GM23338 (cell line): ENCODE results near the gene PAX5. TPM values are rescaled to one million over a fixed set of nuclear protein-coding genes. Genes with fewer than 3 reads are reported as not detected.

Source experiments
- ATAC-seq: fragments of 200-7000 bp; cut with Tn5 transposase; 3 replicates; pipeline ENCODE4 v1.9.1; 2020
- DNase-seq: peaks from one replicate; pipeline ENCODE4 v3.0.0-alpha.2; 2015; ENCODE audit warnings: low spot score
- H2AFZ ChIP-seq: fragments of 200-600 bp; sonication (generic); 2 replicates; pipeline ENCODE4 v1.8.0; 2016; ENCODE audit warnings: antibody characterized with exemption, mild to moderate bottlenecking, moderate library complexity
- H3F3A ChIP-seq: fragments of 200-600 bp; sonication (generic); replicated peaks from 2 replicates; pipeline ENCODE4 v1.8.0; 2017; ENCODE audit warnings: antibody characterized with exemption, mixed run types, low read depth
- H3K27ac ChIP-seq: fragments of 200-600 bp; sonication (generic); 2 replicates; pipeline ENCODE4 v1.6.1; 2016; ENCODE audit warnings: low read depth
- H3K27me3 ChIP-seq: fragments of 200-600 bp; sonication (generic); 2 replicates; pipeline ENCODE4 v1.8.0; 2016; ENCODE audit warnings: mild to moderate bottlenecking, mixed run types, moderate library complexity; ENCODE audit not compliant: insufficient read depth
- H3K36me3 ChIP-seq: fragments of 200-600 bp; sonication (generic); 2 replicates; pipeline ENCODE4 v1.8.0; 2016; ENCODE audit warnings: mild to moderate bottlenecking; ENCODE audit not compliant: insufficient read depth
- H3K4me1 ChIP-seq: fragments of 200-600 bp; sonication (generic); 2 replicates; pipeline ENCODE4 v1.8.0; 2016; ENCODE audit warnings: mild to moderate bottlenecking, moderate library complexity; ENCODE audit not compliant: insufficient read depth
- H3K4me2 ChIP-seq: fragments of 200-600 bp; sonication (generic); 2 replicates; pipeline ENCODE4 v1.7.1; 2017; ENCODE audit warnings: mixed run types
- H3K4me3 ChIP-seq: fragments of 200-600 bp; sonication (generic); 2 replicates; pipeline ENCODE4 v1.6.1; 2016; ENCODE audit warnings: mixed run types
- H3K79me2 ChIP-seq: fragments of 200-600 bp; sonication (generic); replicated peaks from 2 replicates; pipeline ENCODE4 v1.8.0; 2017; ENCODE audit warnings: mild to moderate bottlenecking; ENCODE audit not compliant: insufficient read depth
- H3K9me2 ChIP-seq: fragments of 200-600 bp; sonication (generic); 2 replicates; pipeline ENCODE4 v1.8.0; 2017; ENCODE audit not compliant: insufficient read depth
- H4K20me1 ChIP-seq: fragments of 200-600 bp; sonication (generic); replicated peaks from 2 replicates; pipeline ENCODE4 v1.8.0; 2017; ENCODE audit warnings: mild to moderate bottlenecking; ENCODE audit not compliant: insufficient read depth
- H3K27ac Mint-ChIP-seq: 2 replicates; pipeline ENCODE4 v1.8.0; 2020; ENCODE audit warnings: inconsistent platforms, mild to moderate bottlenecking, moderate library complexity, mixed read lengths
- H3K27me3 Mint-ChIP-seq: 3 replicates; pipeline ENCODE4 v1.8.0; 2022; ENCODE audit warnings: low read depth, mild to moderate bottlenecking, moderate library complexity, mixed read lengths, inconsistent platforms; ENCODE audit not compliant: insufficient read depth, poor library complexity
- H3K36me3 Mint-ChIP-seq: 3 replicates; pipeline ENCODE4 v1.8.0; 2021; ENCODE audit warnings: low read depth, mild to moderate bottlenecking, inconsistent platforms, moderate library complexity, mixed read lengths
- H3K4me1 Mint-ChIP-seq: 3 replicates; pipeline ENCODE4 v1.8.0; 2020; ENCODE audit warnings: mild to moderate bottlenecking, inconsistent platforms, mixed read lengths
- H3K4me3 Mint-ChIP-seq: 3 replicates; pipeline ENCODE4 v1.8.0; 2021; ENCODE audit warnings: moderate library complexity, mild to moderate bottlenecking, inconsistent platforms, mixed read lengths
- H3K9me3 Mint-ChIP-seq: 3 replicates; pipeline ENCODE4 v1.8.0; 2020; ENCODE audit warnings: moderate library complexity, mild to moderate bottlenecking, inconsistent platforms, mixed read lengths
- EZH2phosphoT487 ChIP-seq: fragments of 200-600 bp; sonication (generic); IDR thresholded peaks from one replicate; pipeline ENCODE4 v1.8.1; 2018; ENCODE audit warnings: antibody characterized with exemption; ENCODE audit not compliant: unreplicated experiment
- JUNB ChIP-seq: IDR thresholded peaks from one replicate; pipeline ENCODE4 v1.6.1; 2016; ENCODE audit warnings: antibody characterized with exemption; ENCODE audit not compliant: unreplicated experiment
- NANOG ChIP-seq: IDR thresholded peaks from 2 replicates; pipeline ENCODE4 v1.6.1; 2016; ENCODE audit warnings: antibody characterized with exemption, borderline replicate concordance
- POLR2AphosphoS5 ChIP-seq: IDR thresholded peaks from 2 replicates; pipeline ENCODE4 v1.6.1; 2016; ENCODE audit warnings: antibody characterized with exemption, low read depth
- ZNF331 ChIP-seq: fragments of 250-450 bp; sonication (Bioruptor Pico); IDR thresholded peaks from 2 replicates; pipeline ENCODE4 v1.5.0; 2020; ENCODE audit warnings: low read depth, mild to moderate bottlenecking, moderate library complexity
- polyA plus RNA-seq: library from polyadenylated mRNA; unstranded; fragments of >200 nt; fragmentation: Nextera tagmentation; extraction: Ambion mirVana; gene quantifications from 2 replicates; pipeline ENCODE4 v1.2.1, GENCODE V29; 2016
- total RNA-seq: library from RNA; depleted of rRNA; stranded (reverse); fragments of >200 nt; shearing (Covaris generic); gene quantifications from 2 replicates; pipeline ENCODE4 v1.2.3, GENCODE V29; 2014
- TF ChIP-seq, protein P1 (sequence below), 2 experiments: fragments of 200-600 bp in 1 of 2; sonication (generic) in 1 of 2; conservative IDR thresholded peaks; 2 replicates each; pipeline versions ENCODE4 v1.5.1 to v1.6.1; 2016 to 2017; ENCODE audit warnings: antibody characterized with exemption in 2 of 2, low read depth in 2 of 2, mild to moderate bottlenecking in 2 of 2, moderate library complexity in 1 of 2
- TF ChIP-seq, protein P2 (sequence below): fragments of 250-450 bp; sonication (Bioruptor Pico); IDR thresholded peaks from 2 replicates; pipeline ENCODE4 v1.5.0; 2020; ENCODE audit warnings: mild to moderate bottlenecking, moderate library complexity
- TF ChIP-seq, protein P3 (sequence below): IDR thresholded peaks from one replicate; pipeline ENCODE4 v1.6.1; 2018; ENCODE audit warnings: antibody characterized with exemption; ENCODE audit not compliant: unreplicated experiment

Gene PAX5
- total and polyA plus RNA-seq, 2 experiments from 2014 or later, result 0.17 to 0.60 TPM

DNA sequence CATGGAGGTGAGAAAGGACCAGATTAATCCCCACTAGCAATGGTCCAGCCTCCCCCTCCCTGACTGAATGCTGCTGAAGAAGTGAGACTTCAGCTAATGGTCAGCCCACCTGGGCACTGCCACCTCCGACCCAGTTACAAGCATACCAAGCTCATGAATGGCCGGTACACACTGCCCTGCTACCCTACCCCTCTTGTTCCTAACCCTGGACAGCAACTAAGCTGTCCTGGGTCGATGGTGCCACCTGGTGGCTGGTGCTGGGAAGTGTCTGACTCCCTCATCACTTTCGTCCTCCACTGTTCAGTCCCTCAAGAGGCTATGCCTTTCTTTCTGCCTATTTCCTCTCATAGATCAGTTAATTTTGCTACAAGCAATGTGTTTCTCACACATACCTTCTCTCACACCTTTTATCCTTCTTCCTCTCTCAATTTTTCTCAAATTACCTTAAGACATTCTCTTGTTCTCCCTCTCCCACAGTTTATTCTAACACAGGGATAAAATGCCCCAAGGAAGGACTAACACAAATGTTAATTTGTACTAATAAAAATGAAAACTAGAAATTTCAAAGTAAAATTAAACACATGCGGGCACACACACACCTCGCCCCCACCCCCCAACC is 42.4 kb downstream of the PAX5 start:
- Histone ChIP-seq H4K20me1 (0 out of 2 replicates have a peak, but pooled peaks cover 8% of the 10 kb centered on the region), H3K79me2 (no peaks in the 10 kb centered on the region), H3K4me2 (no peak overlapping the region), H3K4me3 (no peak overlapping the region), H3K27me3 (peaks cover 62% of the 10 kb centered on the region), H3K27ac (no peak overlapping the region), H3F3A (no peaks in the 10 kb centered on the region), H3K9me2 (no peaks in the 10 kb centered on the region), H3K4me1 (peaks cover 22% of the 10 kb centered on the region), H3K36me3 (no peaks in the 10 kb centered on the region), H2AFZ (no peak overlapping the region)
- DNase-seq, result peak; percentile 75
- H3K36me3 Mint-ChIP-seq, result no peaks in the 10 kb centered on the region
- ATAC-seq, result peak; percentile 43
- peaks cover 47% of the 10 kb centered on the region for H3K27me3 Mint-ChIP-seq
- no peak overlapping the region for H3K4me3 Mint-ChIP-seq
- no peak overlapping the region for H3K27ac Mint-ChIP-seq
- TF ChIP-seq, protein P1, sequence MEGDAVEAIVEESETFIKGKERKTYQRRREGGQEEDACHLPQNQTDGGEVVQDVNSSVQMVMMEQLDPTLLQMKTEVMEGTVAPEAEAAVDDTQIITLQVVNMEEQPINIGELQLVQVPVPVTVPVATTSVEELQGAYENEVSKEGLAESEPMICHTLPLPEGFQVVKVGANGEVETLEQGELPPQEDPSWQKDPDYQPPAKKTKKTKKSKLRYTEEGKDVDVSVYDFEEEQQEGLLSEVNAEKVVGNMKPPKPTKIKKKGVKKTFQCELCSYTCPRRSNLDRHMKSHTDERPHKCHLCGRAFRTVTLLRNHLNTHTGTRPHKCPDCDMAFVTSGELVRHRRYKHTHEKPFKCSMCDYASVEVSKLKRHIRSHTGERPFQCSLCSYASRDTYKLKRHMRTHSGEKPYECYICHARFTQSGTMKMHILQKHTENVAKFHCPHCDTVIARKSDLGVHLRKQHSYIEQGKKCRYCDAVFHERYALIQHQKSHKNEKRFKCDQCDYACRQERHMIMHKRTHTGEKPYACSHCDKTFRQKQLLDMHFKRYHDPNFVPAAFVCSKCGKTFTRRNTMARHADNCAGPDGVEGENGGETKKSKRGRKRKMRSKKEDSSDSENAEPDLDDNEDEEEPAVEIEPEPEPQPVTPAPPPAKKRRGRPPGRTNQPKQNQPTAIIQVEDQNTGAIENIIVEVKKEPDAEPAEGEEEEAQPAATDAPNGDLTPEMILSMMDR (conservative IDR thresholded peaks at IDR 0.05; ENCODE audit: low read depth in 2 of 2), result peak; percentile 81 to 87
- no peak for TF ChIP-seq EZH2phosphoT487
- no peaks in the 10 kb centered on the region for H3K9me3 Mint-ChIP-seq
- peaks cover 20% of the 10 kb centered on the region for H3K4me1 Mint-ChIP-seq

DNA sequence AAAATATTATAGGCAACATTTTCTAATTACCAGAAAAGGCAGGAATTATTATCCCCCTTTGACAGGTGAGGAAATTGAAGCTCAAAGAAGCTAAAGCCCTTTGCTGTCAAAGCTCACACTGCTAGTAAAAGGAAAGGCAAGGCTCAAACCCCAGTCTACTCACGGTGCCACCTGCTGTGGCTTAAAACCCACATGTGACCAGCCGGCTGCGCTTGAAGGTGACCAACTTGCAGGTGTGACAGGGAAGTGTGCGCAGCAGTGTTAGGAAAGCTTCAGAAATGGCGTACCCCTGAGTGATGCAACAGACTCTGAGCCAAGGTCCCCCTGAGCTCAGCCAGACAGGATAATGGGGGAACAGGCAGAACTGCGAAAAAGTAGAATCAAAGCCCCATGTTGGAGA is 45.2 kb downstream of the PAX5 start:
- no peaks in the 10 kb centered on the region for H3K9me2 ChIP-seq
- 0 out of 2 replicates have a peak, but pooled peaks cover 11% of the 10 kb centered on the region for H4K20me1 ChIP-seq
- no peak overlapping the region for H2AFZ ChIP-seq
- Mint-ChIP-seq H3K4me1 (peaks cover 25% of the 10 kb centered on the region), H3K9me3 (no peaks in the 10 kb centered on the region), H3K36me3 (no peaks in the 10 kb centered on the region), H3K4me3 (no peak overlapping the region), H3K27ac (no peak overlapping the region), H3K27me3 (peaks cover 67% of the 10 kb centered on the region)
- H3F3A ChIP-seq, result peaks cover 2% of the 10 kb centered on the region; the same call in 1 of the 2 replicates
- no peaks in the 10 kb centered on the region for H3K79me2 ChIP-seq
- no peak overlapping the region for H3K4me3 ChIP-seq
- peaks cover 86% of the 10 kb centered on the region for H3K27me3 ChIP-seq
- ATAC-seq, result no peak
- peaks cover 16% of the 10 kb centered on the region for H3K4me1 ChIP-seq
- no peak for DNase-seq
- no peak overlapping the region for H3K4me2 ChIP-seq
- no peaks in the 10 kb centered on the region for H3K36me3 ChIP-seq
- H3K27ac ChIP-seq, result no peak overlapping the region
- TF ChIP-seq NANOG (no peak), EZH2phosphoT487 (no peak), POLR2AphosphoS5 (no peak), ZNF331 (CRISPR knock-in tag) (no peak), JUNB (no peak)
- TF ChIP-seq, protein P2, sequence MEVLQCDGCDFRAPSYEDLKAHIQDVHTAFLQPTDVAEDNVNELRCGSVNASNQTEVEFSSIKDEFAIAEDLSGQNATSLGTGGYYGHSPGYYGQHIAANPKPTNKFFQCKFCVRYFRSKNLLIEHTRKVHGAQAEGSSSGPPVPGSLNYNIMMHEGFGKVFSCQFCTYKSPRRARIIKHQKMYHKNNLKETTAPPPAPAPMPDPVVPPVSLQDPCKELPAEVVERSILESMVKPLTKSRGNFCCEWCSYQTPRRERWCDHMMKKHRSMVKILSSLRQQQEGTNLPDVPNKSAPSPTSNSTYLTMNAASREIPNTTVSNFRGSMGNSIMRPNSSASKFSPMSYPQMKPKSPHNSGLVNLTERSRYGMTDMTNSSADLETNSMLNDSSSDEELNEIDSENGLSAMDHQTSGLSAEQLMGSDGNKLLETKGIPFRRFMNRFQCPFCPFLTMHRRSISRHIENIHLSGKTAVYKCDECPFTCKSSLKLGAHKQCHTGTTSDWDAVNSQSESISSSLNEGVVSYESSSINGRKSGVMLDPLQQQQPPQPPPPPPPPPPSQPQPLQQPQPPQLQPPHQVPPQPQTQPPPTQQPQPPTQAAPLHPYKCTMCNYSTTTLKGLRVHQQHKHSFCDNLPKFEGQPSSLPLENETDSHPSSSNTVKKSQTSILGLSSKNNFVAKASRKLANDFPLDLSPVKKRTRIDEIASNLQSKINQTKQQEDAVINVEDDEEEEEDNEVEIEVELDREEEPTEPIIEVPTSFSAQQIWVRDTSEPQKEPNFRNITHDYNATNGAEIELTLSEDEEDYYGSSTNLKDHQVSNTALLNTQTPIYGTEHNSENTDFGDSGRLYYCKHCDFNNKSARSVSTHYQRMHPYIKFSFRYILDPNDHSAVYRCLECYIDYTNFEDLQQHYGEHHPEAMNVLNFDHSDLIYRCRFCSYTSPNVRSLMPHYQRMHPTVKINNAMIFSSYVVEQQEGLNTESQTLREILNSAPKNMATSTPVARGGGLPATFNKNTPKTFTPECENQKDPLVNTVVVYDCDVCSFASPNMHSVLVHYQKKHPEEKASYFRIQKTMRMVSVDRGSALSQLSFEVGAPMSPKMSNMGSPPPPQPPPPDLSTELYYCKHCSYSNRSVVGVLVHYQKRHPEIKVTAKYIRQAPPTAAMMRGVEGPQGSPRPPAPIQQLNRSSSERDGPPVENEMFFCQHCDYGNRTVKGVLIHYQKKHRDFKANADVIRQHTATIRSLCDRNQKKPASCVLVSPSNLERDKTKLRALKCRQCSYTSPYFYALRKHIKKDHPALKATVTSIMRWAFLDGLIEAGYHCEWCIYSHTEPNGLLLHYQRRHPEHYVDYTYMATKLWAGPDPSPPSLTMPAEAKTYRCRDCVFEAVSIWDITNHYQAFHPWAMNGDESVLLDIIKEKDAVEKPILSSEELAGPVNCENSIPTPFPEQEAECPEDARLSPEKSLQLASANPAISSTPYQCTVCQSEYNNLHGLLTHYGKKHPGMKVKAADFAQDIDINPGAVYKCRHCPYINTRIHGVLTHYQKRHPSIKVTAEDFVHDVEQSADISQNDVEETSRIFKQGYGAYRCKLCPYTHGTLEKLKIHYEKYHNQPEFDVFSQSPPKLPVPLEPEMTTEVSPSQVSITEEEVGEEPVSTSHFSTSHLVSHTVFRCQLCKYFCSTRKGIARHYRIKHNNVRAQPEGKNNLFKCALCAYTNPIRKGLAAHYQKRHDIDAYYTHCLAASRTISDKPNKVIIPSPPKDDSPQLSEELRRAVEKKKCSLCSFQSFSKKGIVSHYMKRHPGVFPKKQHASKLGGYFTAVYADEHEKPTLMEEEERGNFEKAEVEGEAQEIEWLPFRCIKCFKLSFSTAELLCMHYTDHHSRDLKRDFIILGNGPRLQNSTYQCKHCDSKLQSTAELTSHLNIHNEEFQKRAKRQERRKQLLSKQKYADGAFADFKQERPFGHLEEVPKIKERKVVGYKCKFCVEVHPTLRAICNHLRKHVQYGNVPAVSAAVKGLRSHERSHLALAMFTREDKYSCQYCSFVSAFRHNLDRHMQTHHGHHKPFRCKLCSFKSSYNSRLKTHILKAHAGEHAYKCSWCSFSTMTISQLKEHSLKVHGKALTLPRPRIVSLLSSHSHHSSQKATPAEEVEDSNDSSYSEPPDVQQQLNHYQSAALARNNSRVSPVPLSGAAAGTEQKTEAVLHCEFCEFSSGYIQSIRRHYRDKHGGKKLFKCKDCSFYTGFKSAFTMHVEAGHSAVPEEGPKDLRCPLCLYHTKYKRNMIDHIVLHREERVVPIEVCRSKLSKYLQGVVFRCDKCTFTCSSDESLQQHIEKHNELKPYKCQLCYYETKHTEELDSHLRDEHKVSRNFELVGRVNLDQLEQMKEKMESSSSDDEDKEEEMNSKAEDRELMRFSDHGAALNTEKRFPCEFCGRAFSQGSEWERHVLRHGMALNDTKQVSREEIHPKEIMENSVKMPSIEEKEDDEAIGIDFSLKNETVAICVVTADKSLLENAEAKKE (CRISPR knock-in tag), result no peak
- TF ChIP-seq, protein P3, sequence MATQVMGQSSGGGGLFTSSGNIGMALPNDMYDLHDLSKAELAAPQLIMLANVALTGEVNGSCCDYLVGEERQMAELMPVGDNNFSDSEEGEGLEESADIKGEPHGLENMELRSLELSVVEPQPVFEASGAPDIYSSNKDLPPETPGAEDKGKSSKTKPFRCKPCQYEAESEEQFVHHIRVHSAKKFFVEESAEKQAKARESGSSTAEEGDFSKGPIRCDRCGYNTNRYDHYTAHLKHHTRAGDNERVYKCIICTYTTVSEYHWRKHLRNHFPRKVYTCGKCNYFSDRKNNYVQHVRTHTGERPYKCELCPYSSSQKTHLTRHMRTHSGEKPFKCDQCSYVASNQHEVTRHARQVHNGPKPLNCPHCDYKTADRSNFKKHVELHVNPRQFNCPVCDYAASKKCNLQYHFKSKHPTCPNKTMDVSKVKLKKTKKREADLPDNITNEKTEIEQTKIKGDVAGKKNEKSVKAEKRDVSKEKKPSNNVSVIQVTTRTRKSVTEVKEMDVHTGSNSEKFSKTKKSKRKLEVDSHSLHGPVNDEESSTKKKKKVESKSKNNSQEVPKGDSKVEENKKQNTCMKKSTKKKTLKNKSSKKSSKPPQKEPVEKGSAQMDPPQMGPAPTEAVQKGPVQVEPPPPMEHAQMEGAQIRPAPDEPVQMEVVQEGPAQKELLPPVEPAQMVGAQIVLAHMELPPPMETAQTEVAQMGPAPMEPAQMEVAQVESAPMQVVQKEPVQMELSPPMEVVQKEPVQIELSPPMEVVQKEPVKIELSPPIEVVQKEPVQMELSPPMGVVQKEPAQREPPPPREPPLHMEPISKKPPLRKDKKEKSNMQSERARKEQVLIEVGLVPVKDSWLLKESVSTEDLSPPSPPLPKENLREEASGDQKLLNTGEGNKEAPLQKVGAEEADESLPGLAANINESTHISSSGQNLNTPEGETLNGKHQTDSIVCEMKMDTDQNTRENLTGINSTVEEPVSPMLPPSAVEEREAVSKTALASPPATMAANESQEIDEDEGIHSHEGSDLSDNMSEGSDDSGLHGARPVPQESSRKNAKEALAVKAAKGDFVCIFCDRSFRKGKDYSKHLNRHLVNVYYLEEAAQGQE, result no peak
